ENCODE results near the gene CFAP90. TPM values are rescaled to one million over a fixed set of nuclear protein-coding genes. Genes with fewer than 3 reads are reported as not detected.
A peak's percentile ranks its signal among the peaks of the same experiment; 100 is the strongest.

Gene CFAP90
- polyA plus RNA-seq, 1 donor from 2014 or later, result 0.45 TPM

DNA sequence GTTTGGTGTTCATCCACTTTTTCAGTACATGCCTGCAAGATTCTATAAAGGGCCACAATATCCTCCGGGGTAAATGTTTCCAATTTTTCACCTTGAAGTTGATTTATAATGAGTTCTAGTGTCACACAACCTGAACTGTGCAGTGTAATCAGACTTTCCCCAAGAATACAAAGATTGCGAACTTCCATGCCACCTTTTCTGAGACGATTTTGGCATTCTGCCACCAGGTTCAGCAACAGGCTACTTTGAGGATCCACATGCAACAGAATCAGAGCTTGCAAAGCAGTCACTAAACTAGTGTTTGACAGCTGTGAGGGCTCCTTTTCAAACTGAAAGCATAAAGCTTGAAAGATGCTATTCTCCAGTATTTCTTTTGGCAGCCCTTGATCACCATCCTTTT lies 16.3 kb upstream of the CFAP90 start:
- TF ChIP-seq POLR2AphosphoS5 (IDR thresholded peaks at IDR 0.05), result no peak
- TF ChIP-seq, protein P1, sequence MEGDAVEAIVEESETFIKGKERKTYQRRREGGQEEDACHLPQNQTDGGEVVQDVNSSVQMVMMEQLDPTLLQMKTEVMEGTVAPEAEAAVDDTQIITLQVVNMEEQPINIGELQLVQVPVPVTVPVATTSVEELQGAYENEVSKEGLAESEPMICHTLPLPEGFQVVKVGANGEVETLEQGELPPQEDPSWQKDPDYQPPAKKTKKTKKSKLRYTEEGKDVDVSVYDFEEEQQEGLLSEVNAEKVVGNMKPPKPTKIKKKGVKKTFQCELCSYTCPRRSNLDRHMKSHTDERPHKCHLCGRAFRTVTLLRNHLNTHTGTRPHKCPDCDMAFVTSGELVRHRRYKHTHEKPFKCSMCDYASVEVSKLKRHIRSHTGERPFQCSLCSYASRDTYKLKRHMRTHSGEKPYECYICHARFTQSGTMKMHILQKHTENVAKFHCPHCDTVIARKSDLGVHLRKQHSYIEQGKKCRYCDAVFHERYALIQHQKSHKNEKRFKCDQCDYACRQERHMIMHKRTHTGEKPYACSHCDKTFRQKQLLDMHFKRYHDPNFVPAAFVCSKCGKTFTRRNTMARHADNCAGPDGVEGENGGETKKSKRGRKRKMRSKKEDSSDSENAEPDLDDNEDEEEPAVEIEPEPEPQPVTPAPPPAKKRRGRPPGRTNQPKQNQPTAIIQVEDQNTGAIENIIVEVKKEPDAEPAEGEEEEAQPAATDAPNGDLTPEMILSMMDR (IDR thresholded peaks at IDR 0.05; ENCODE audit: poor library complexity, severe bottlenecking), result no peak
- TF ChIP-seq SMC3 (conservative IDR thresholded peaks at IDR 0.05; ENCODE audit: poor library complexity), result no peak
- TF ChIP-seq, protein P2, sequence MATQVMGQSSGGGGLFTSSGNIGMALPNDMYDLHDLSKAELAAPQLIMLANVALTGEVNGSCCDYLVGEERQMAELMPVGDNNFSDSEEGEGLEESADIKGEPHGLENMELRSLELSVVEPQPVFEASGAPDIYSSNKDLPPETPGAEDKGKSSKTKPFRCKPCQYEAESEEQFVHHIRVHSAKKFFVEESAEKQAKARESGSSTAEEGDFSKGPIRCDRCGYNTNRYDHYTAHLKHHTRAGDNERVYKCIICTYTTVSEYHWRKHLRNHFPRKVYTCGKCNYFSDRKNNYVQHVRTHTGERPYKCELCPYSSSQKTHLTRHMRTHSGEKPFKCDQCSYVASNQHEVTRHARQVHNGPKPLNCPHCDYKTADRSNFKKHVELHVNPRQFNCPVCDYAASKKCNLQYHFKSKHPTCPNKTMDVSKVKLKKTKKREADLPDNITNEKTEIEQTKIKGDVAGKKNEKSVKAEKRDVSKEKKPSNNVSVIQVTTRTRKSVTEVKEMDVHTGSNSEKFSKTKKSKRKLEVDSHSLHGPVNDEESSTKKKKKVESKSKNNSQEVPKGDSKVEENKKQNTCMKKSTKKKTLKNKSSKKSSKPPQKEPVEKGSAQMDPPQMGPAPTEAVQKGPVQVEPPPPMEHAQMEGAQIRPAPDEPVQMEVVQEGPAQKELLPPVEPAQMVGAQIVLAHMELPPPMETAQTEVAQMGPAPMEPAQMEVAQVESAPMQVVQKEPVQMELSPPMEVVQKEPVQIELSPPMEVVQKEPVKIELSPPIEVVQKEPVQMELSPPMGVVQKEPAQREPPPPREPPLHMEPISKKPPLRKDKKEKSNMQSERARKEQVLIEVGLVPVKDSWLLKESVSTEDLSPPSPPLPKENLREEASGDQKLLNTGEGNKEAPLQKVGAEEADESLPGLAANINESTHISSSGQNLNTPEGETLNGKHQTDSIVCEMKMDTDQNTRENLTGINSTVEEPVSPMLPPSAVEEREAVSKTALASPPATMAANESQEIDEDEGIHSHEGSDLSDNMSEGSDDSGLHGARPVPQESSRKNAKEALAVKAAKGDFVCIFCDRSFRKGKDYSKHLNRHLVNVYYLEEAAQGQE (IDR thresholded peaks at IDR 0.05; ENCODE audit: borderline replicate concordance), result no peak
- TF ChIP-seq EP300 (conservative IDR thresholded peaks at IDR 0.05; ENCODE audit: poor library complexity, severe bottlenecking), result no peak
- no peak for TF ChIP-seq RAD21 (conservative IDR thresholded peaks at IDR 0.05)
- TF ChIP-seq MXI1 (conservative IDR thresholded peaks at IDR 0.05; ENCODE audit: poor library complexity, severe bottlenecking), result no peak
- H3K4me3 ChIP-seq (ENCODE audit: low read length), result peak overlapping the region; percentile 91
- H3F3A ChIP-seq (ENCODE audit: insufficient read depth, low read length, poor library complexity, severe bottlenecking), result no peaks in the 10 kb centered on the region
- H3K27me3 ChIP-seq (ENCODE audit: insufficient read depth, low read depth, low read length), result no peaks in the 10 kb centered on the region
- no peak overlapping the region for H3K9ac ChIP-seq (ENCODE audit: low read length)
- no peak overlapping the region for H3K4me2 ChIP-seq (ENCODE audit: low read length)
- no peaks in the 10 kb centered on the region for H3K9me2 ChIP-seq (ENCODE audit: insufficient read depth, low read length)
- H4K20me1 ChIP-seq (ENCODE audit: insufficient read depth), result no peaks in the 10 kb centered on the region
- no peak overlapping the region for H3K27ac ChIP-seq (ENCODE audit: low read length)
- peaks cover 29% of the 10 kb centered on the region for H3K79me2 ChIP-seq (replicated peaks; ENCODE audit: insufficient read depth, low read length)
- no peak overlapping the region for H2AFZ ChIP-seq (ENCODE audit: low read depth, low read length)
- H3K9me3 ChIP-seq (ENCODE audit: low read length), result no peaks in the 10 kb centered on the region
- peaks cover 6% of the 10 kb centered on the region for H3K36me3 ChIP-seq (ENCODE audit: insufficient read depth, low read length)

DNA sequence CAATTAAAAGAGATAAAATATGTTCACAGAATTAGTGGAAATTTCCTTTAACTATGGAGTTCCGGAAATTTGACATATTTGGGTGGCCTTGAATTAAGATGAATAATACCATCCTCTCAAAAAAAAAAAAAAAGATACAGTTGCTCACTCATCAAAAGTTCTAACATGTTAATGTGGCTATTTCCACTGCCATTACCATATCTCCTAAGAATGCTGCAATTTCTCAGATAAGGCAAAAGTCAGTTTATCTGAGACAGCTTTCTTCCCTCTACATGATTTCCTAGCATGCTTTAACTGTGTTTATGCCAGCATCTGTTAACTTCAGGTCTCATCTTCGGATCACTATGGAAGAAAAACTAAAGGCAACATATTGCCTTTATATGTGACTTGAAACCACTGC lies 15.3 kb upstream of the CFAP90 start:
- Histone ChIP-seq H3K9me2 (ENCODE audit: insufficient read depth, low read length) (no peaks in the 10 kb centered on the region), H3K27me3 (ENCODE audit: insufficient read depth, low read depth, low read length) (no peaks in the 10 kb centered on the region), H3K9ac (ENCODE audit: low read length) (no peak overlapping the region), H3K79me2 (replicated peaks; ENCODE audit: insufficient read depth, low read length) (peaks cover 19% of the 10 kb centered on the region), H4K20me1 (ENCODE audit: insufficient read depth) (no peaks in the 10 kb centered on the region), H3F3A (ENCODE audit: insufficient read depth, low read length, poor library complexity, severe bottlenecking) (no peaks in the 10 kb centered on the region), H2AFZ (ENCODE audit: low read depth, low read length) (no peak overlapping the region), H3K4me2 (ENCODE audit: low read length) (no peak overlapping the region), H3K36me3 (ENCODE audit: insufficient read depth, low read length) (peaks cover 13% of the 10 kb centered on the region), H3K4me3 (ENCODE audit: low read length) (peak overlapping the region; percentile 8), H3K27ac (ENCODE audit: low read length) (no peak overlapping the region), H3K9me3 (ENCODE audit: low read length) (no peaks in the 10 kb centered on the region)
- TF ChIP-seq TAF1 (IDR thresholded peaks at IDR 0.05; ENCODE audit: low read depth), result no peak
- TF ChIP-seq RAD21 (conservative IDR thresholded peaks at IDR 0.05), result no peak
- no peak for TF ChIP-seq POLR2AphosphoS5 (IDR thresholded peaks at IDR 0.05)
- TF ChIP-seq SMC3 (conservative IDR thresholded peaks at IDR 0.05; ENCODE audit: poor library complexity), result no peak

DNA sequence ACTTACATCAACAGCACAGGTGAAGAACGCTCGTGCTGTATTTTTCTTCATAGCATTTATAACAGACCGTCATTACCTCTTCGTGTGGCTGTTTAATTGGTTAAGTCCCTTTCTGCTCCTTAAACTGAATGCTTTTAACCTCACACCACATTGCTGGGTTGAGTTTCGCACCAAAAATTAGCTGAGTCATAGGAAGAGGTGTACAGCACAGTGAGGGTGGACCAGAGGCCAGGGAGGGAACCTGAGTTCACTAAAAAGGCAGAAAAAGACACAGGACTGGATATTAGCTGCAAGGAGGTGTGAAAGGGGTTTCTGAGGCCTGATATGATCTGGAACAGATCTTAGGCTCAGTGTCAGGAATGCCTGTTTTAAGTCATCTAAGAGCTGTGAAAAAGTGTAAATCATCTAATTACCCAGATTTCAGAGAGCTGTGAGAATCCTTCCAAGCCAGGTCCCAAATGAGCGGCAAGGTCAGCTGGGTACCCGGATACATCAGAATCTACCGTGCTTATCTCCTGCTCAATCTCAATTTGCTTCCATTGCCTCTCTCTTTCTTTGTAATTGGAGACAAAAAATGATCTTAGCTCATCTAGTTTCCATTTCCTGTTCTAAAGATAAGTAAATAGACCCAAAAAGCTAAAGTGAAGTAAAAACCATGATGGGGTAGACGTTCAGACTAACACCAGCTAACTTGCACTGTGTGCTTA lies 7.1 kb upstream of the CFAP90 start:
- Histone ChIP-seq H3K9me3 (ENCODE audit: low read length) (no peaks in the 10 kb centered on the region), H3K27ac (ENCODE audit: low read length) (no peak overlapping the region)
- TF ChIP-seq POLR2AphosphoS5 (IDR thresholded peaks at IDR 0.05), result no peak
- TF ChIP-seq EZH2 (IDR thresholded peaks at IDR 0.05; ENCODE audit: borderline replicate concordance, insufficient read depth, low read length, poor library complexity, severe bottlenecking), result no peak
- no peak for TF ChIP-seq MXI1 (conservative IDR thresholded peaks at IDR 0.05; ENCODE audit: poor library complexity, severe bottlenecking)
- TF ChIP-seq TAF1 (IDR thresholded peaks at IDR 0.05; ENCODE audit: low read depth), result no peak
- no peak for TF ChIP-seq EP300 (conservative IDR thresholded peaks at IDR 0.05; ENCODE audit: poor library complexity, severe bottlenecking)
- TF ChIP-seq, protein P2 (IDR thresholded peaks at IDR 0.05; ENCODE audit: borderline replicate concordance), result no peak
- TF ChIP-seq SMC3 (conservative IDR thresholded peaks at IDR 0.05; ENCODE audit: poor library complexity), result no peak
- TF ChIP-seq, protein P1 (IDR thresholded peaks at IDR 0.05; ENCODE audit: poor library complexity, severe bottlenecking), result no peak

More for the DNA sequence above, 7.1 kb upstream of the CFAP90 start:
- Histone ChIP-seq H3K27me3 (ENCODE audit: insufficient read depth, low read depth, low read length) (no peaks in the 10 kb centered on the region), H3F3A (ENCODE audit: insufficient read depth, low read length, poor library complexity, severe bottlenecking) (no peaks in the 10 kb centered on the region), H3K79me2 (replicated peaks; ENCODE audit: insufficient read depth, low read length) (no peaks in the 10 kb centered on the region), H4K20me1 (ENCODE audit: insufficient read depth) (no peaks in the 10 kb centered on the region), H3K4me2 (ENCODE audit: low read length) (no peak overlapping the region), H3K9ac (ENCODE audit: low read length) (no peak overlapping the region), H3K36me3 (ENCODE audit: insufficient read depth, low read length) (peaks cover 19% of the 10 kb centered on the region), H3K4me3 (ENCODE audit: low read length) (no peak overlapping the region), H2AFZ (ENCODE audit: low read depth, low read length) (no peak overlapping the region), H3K9me2 (ENCODE audit: insufficient read depth, low read length) (no peaks in the 10 kb centered on the region)

Data from neural cell (in vitro differentiated cells).